Measurements from ENCODE around the gene EPB41L4A. TPM values are rescaled to one million over a fixed set of nuclear protein-coding genes. Genes with fewer than 3 reads are reported as not detected.
"Not testable (repeated sequence)": the region's sequence is repeated elsewhere in the genome, so short reads cannot be mapped to it uniquely, and the experiment has no call there.

Gene EPB41L4A, protein sequence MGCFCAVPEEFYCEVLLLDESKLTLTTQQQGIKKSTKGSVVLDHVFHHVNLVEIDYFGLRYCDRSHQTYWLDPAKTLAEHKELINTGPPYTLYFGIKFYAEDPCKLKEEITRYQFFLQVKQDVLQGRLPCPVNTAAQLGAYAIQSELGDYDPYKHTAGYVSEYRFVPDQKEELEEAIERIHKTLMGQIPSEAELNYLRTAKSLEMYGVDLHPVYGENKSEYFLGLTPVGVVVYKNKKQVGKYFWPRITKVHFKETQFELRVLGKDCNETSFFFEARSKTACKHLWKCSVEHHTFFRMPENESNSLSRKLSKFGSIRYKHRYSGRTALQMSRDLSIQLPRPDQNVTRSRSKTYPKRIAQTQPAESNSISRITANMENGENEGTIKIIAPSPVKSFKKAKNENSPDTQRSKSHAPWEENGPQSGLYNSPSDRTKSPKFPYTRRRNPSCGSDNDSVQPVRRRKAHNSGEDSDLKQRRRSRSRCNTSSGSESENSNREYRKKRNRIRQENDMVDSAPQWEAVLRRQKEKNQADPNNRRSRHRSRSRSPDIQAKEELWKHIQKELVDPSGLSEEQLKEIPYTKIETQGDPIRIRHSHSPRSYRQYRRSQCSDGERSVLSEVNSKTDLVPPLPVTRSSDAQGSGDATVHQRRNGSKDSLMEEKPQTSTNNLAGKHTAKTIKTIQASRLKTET
- 1 to 10 TPM; 2.3 to 3.3 TPM for total RNA-seq

DNA sequence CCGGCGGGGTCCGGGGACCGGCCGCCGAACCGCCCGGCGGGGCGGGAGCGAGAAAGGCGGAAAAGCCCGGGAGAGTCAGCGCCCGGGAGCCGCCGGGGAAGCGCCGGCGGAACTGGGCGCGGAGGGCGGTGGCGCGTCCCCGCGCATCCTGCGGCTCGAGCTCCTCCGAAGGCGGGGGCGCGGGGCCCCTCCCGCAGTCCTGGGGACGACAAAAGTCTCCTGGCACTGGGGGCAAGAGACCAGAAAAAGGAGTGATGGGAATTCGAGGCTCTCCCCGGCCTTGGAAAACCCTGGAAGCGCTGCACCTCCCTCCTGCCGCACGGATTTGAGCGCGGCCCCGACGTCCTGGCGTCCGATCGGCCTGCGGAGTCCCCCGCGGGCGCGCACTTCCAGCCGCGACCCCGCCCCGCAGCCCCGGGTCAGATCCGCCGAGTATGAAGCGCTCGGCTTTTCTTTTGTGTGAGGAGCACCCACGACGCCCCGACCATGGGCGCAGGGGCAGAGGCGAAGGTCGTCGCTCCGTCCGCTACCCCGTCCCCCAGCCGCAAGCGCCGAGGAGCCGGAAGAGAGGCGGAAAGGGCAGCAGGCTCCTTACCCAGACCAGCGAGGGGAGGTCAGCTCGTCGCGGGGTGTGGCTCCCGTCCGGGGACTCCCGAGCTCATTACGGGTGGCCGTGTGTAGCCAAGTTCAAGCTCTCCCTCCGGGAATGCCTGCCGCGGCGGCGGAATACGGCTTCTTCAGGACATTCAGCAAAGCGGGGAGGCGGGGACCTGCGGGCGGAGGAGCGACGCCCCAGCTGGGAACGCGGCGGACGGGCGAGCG lies at the start of gene EPB41L4A:
Gene EPB41L4A (minus strand): TSS at position 114 of the 822 bp plus-strand sequence. CDS start 238 bp downstream, outside the sequence.
- ChIA-PET POLR2A (interaction anchor here (1.2 to 2.4 kb wide), 3 partner anchors 259 to 557 kb away, joined by 3 to 13 read pairs (median 3); partner anchors contain the start of gene DCP2), CTCF (interaction anchor here (1.3 to 2.9 kb wide), 6 partner anchors 11 to 338 kb away, joined by 3 to 55 read pairs (median 7); no protein-coding TSS in a partner anchor)
- no peaks in the 10 kb centered on the region for H3K9me3 Mint-ChIP-seq
- H3K27me3 Mint-ChIP-seq, result peaks cover 55% of the 10 kb centered on the region
- peak; percentile 19 for DNase-seq
- H3K4me1 Mint-ChIP-seq, result peaks cover 11% of the 10 kb centered on the region
- H3K4me3 Mint-ChIP-seq, result peak within 1 kb of the TSS; percentile 72
- H3K27ac Mint-ChIP-seq, result peak within 1 kb of the TSS; percentile 31
- H3K36me3 Mint-ChIP-seq (ENCODE audit: low read depth), result no peaks in the 10 kb centered on the region

DNA sequence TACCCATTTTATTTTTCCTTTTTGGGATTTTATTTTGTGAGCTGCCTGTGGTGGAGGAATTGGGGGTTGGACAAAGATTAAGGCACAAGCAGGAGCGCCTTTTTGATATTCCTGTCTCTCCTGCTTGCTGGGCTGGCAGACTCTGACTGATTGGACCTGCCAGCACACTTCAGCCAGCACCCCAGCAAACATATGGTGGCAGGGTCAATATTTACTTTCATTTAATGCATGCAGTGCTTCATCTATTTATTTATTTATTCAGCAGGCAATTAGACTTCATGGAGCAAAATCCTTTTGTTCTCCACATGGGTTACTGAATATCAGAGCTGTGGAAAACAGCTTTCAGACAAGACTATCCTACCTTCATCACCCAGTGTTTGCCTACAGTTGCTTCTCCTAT lies 48.4 kb upstream of the EPB41L4A start:
- POLR2A ChIA-PET, result no interaction called here
- Mint-ChIP-seq H3K9me3 (no peaks in the 10 kb centered on the region), H3K27ac (no peak overlapping the region), H3K4me3 (no peak overlapping the region), H3K27me3 (peaks cover 13% of the 10 kb centered on the region), H3K36me3 (ENCODE audit: low read depth) (no peaks in the 10 kb centered on the region), H3K4me1 (no peaks in the 10 kb centered on the region)
- no peak for DNase-seq
- CTCF ChIA-PET, result no interaction called here

DNA sequence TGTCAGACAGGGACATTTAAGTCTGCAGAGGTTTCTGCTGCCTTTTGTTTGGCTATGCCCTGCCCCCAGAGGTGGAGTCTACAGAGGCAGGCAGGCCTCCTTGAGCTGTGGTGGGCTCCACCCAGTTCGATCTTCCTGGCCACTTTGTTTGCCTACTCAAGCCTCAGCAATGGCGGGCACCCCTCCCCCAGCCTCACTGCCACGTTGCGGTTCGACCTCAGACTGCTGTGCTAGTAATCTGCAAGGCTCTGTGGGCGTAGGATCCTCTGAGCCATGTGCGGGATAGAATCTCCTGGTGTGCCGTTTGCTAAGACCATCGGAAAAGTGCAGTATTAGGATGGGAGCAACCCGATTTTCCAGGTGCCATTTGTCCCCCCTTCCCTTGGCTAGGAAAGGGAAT lies 47.2 kb upstream of the EPB41L4A start:
- H3K9me3 Mint-ChIP-seq; POLR2A ChIA-PET; H3K27me3 Mint-ChIP-seq; H3K4me3 Mint-ChIP-seq; CTCF ChIA-PET; H3K4me1 Mint-ChIP-seq; DNase-seq; H3K36me3 Mint-ChIP-seq (ENCODE audit: low read depth); H3K27ac Mint-ChIP-seq: not testable (repeated sequence)

DNA sequence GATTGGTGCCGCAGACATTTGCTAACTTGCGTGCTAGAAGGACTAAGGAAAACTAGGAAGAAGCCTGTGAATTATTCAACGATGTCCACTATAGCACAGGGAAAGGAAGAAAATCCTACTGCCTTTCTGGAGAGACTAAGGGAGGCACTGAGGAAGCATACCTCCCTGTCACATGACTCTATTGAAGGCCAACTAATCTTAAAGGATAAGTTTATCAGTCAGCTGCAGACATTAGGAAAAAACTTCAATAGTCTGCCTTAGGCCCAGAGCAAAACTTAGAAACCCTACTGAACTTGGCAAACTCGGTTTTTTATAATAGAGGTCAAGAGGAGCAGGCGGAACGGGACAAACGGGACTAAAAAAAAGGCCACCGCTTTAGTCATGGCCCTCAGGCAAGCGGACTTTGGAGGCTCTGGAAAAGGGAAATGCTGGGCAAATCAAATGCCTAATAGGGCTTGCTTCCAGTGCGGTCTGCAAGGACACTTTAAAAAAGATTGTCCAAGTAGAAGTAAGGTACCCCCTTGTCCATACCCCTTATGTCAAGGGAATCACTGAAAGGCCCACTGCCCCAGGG lies 28.2 kb upstream of the EPB41L4A start:
- POLR2A ChIA-PET; DNase-seq; H3K4me3 Mint-ChIP-seq; H3K27me3 Mint-ChIP-seq; H3K36me3 Mint-ChIP-seq (ENCODE audit: low read depth); H3K4me1 Mint-ChIP-seq; H3K9me3 Mint-ChIP-seq; H3K27ac Mint-ChIP-seq: not testable (repeated sequence)
- CTCF ChIA-PET, result interaction anchor here (1.5 kb wide), 1 partner anchor 17 kb away, joined by 3 read pairs; no protein-coding TSS in a partner anchor

DNA sequence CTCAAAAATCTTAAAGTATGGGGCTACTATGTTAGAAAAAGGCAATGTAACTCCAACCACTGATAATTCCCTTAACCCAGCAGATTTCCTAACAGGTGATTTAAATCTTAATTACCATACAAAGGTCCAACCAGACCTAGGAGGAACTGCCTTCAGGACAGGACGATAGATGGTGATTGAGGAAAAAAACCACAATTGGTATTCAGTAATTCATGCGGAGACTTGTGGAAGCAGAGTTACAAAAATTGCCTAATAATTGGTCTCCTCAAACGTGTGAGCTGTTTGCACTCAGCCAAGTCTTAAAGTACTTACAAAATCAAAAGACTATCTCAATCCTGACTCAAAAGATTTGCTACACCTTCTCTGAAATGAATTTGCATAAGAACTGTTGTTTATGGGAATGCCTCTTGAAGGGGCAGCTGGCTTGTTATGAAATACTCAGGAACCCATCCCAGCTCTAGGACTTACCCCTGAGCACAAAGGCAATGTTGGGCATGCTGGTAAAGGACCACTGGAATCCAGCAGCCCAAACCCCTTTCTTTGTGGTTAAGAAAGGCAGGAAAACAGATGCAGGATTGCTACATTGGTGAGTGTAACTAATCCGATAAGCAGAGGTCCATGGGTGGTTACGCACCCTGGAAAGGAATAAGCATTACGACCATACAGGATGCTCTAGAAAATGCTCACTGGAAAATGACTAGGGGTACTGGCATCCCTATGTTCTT lies 26.7 kb upstream of the EPB41L4A start:
- no peak for DNase-seq
- no peaks in the 10 kb centered on the region for H3K27me3 Mint-ChIP-seq
- H3K27ac Mint-ChIP-seq, result no peak overlapping the region
- ChIA-PET POLR2A (no interaction called here), CTCF (interaction anchor here (1.5 kb wide), 1 partner anchor 15 kb away, joined by 3 read pairs; no protein-coding TSS in a partner anchor)
- no peaks in the 10 kb centered on the region for H3K36me3 Mint-ChIP-seq (ENCODE audit: low read depth)
- H3K9me3 Mint-ChIP-seq, result no peaks in the 10 kb centered on the region
- no peak overlapping the region for H3K4me3 Mint-ChIP-seq
- H3K4me1 Mint-ChIP-seq, result no peaks in the 10 kb centered on the region

DNA sequence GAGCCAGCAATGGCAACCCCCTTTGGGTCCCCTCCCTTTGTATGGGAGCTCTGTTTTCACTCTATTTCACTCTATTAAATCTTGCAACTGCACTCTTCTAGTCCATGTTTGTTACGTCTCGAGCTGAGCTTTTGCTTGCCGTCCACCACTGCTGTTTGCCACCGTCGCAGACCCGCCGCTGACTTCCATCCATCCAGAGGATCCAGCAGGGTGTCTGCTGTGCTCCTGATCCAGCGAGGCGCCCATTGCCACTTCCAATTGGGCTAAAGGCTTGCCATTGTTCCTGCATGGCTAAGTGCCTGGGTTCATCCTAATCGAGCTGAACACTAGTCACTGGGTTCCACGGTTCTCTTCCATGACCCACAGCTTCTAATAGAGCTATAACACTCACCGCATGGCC lies 24.9 kb upstream of the EPB41L4A start:
- H3K27ac Mint-ChIP-seq; H3K4me1 Mint-ChIP-seq; H3K9me3 Mint-ChIP-seq; CTCF ChIA-PET; H3K27me3 Mint-ChIP-seq; H3K4me3 Mint-ChIP-seq; POLR2A ChIA-PET; DNase-seq; H3K36me3 Mint-ChIP-seq (ENCODE audit: low read depth): not testable (repeated sequence)

DNA sequence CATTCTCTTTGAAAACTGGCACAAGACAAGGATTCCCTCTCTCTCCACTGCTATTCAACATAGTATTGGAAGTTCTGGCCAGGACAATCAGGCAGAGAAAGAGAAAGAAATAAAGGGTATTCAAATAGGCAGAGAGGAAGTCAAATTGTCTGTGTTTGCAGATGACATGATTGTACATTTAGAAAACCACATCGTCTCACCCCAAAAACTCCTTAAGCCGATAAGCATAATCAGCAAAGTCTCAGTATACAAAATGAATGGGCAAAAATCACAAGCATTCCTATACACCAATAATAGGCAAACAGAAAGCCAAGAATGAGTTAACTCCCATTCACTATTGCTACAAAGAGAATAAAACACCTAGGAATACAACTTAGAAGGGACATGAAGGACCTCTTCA lies 21.0 kb upstream of the EPB41L4A start:
- peaks cover 5% of the 10 kb centered on the region for H3K27me3 Mint-ChIP-seq
- CTCF ChIA-PET, result no interaction called here
- H3K27ac Mint-ChIP-seq, result no peak overlapping the region
- H3K9me3 Mint-ChIP-seq, result no peaks in the 10 kb centered on the region
- H3K4me1 Mint-ChIP-seq, result no peaks in the 10 kb centered on the region
- no peaks in the 10 kb centered on the region for H3K36me3 Mint-ChIP-seq (ENCODE audit: low read depth)
- no peak for DNase-seq
- POLR2A ChIA-PET, result no interaction called here
- no peak overlapping the region for H3K4me3 Mint-ChIP-seq

DNA sequence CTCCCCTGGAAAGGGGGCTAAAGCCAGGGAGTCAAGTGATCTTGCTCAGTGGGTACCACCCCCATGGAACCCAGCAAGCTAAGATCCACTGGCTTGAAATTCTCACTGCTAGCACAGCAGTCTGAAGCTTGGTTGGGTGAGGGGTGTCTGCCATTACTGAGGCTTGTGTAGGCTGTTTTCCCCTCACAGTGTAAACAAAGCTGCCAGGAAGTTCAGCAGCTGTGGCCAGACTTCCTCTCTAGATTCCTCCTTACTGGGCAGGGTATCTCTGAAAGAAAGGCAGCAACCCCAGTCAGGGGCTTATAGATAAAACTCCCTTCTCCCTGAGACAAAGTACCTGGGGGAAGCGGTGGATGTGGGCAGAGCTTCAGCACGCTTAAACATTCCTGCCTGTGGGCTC lies 17.1 kb upstream of the EPB41L4A start:
- CTCF ChIA-PET, result no interaction called here
- no peaks in the 10 kb centered on the region for H3K36me3 Mint-ChIP-seq (ENCODE audit: low read depth)
- H3K27me3 Mint-ChIP-seq, result peaks cover 5% of the 10 kb centered on the region
- H3K27ac Mint-ChIP-seq, result no peak overlapping the region
- POLR2A ChIA-PET, result no interaction called here
- no peak overlapping the region for H3K4me3 Mint-ChIP-seq
- H3K9me3 Mint-ChIP-seq, result no peaks in the 10 kb centered on the region
- no peaks in the 10 kb centered on the region for H3K4me1 Mint-ChIP-seq
- no peak for DNase-seq

DNA sequence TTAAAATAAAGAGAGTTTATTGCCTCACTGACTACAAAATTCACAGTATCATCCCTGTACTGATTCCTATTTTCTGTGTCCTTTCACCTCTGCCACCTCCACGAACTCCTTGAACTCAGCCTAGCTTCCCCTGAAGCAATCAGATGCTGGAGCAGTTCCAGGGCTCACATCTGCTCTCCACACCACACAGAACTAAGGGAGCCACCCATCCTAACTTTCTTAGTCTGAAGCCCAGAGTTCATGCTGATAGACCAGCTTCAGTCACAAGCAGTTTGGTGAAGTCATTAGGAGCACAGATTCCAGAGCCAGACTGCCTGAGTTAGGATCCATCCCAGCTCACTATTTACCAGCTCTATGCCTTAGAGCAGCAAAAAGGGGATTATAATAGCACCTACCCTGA lies 15.6 kb upstream of the EPB41L4A start:
- no peak for DNase-seq
- CTCF ChIA-PET, result interaction anchor here (1.3 kb wide), 1 partner anchor 14 kb away, joined by 3 read pairs; no protein-coding TSS in a partner anchor
- peaks cover 5% of the 10 kb centered on the region for H3K27me3 Mint-ChIP-seq
- no peaks in the 10 kb centered on the region for H3K36me3 Mint-ChIP-seq (ENCODE audit: low read depth)
- no peaks in the 10 kb centered on the region for H3K4me1 Mint-ChIP-seq
- H3K4me3 Mint-ChIP-seq, result no peak overlapping the region
- H3K27ac Mint-ChIP-seq, result no peak overlapping the region
- no peaks in the 10 kb centered on the region for H3K9me3 Mint-ChIP-seq
- POLR2A ChIA-PET, result no interaction called here

DNA sequence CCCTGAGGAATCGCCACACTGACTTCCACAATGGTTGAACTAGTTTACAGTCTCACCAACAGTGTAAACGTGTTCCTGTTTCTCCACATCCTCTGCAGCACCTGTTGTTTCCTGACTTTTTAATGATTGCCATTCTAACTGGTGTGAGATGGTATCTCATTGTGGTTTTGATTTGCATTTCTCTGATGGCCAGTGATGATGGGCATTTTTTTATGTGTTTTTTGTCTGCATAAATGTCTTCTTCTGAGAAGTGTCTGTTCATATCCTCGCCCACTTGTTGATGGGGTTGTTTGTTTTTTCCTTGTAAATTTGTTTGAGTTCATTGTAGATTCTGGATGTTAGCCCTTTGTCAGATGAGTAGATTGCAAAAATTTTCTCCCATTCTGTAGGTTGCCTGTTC lies 7.1 kb upstream of the EPB41L4A start:
- DNase-seq; H3K27ac Mint-ChIP-seq; H3K36me3 Mint-ChIP-seq (ENCODE audit: low read depth); CTCF ChIA-PET; H3K4me3 Mint-ChIP-seq; POLR2A ChIA-PET; H3K4me1 Mint-ChIP-seq; H3K9me3 Mint-ChIP-seq: not testable (repeated sequence)
- peaks cover 28% of the 10 kb centered on the region for H3K27me3 Mint-ChIP-seq

DNA sequence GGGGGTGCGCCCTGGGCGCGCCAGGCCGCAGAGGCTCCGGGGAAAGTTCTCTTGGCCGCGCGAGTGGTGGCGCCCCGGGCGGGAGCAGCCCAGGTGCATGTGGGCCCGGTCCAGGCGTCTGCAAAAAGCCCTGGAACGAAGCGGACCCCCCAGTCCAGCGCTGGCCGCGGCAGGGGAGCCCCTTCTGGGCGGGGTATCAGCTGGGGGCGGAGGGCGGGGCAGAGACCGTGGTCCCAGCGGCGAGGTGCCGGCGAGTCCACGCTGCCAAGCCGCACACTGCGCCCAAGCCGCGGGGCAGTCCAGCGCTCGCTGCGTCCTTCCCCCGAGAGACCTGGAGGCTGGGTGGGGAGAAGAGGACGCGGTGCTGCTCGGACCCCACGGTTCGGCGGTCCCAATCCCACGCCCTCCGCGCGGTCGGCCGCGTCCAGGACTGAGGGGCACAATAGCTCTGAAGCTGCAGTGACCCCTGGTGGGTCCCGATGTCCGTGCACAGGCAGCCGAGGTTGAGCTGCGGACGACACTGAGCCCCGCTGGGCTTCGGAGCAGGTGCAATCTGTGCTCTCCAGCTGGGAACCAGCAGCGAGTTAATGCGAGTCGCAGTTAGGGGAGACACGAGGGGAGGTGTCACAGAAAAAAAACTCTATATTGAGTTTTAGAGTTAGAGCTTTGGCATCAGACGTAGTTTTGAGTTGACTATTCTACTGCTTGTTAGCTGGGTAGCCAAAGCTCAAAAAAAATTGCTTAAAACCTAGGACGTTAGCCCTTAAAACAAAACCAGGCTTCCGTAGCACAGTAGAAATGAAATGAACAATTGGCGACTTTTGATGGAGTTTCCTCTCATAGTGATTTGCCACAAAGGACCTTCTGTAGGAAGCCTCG lies 1.1 kb upstream of the EPB41L4A start:
- H3K36me3 Mint-ChIP-seq (ENCODE audit: low read depth), result no peaks in the 10 kb centered on the region
- CTCF ChIA-PET, result interaction anchor here (0.5 to 2.9 kb wide), 14 partner anchors 10 to 259 kb away, joined by 3 to 55 read pairs (median 4); no protein-coding TSS in a partner anchor
- peak overlapping the region; percentile 72 for H3K4me3 Mint-ChIP-seq
- H3K27me3 Mint-ChIP-seq, result peaks cover 54% of the 10 kb centered on the region
- H3K4me1 Mint-ChIP-seq, result peaks cover 11% of the 10 kb centered on the region
- peak; percentile 56 for DNase-seq
- no peaks in the 10 kb centered on the region for H3K9me3 Mint-ChIP-seq
- no peak overlapping the region for H3K27ac Mint-ChIP-seq
- POLR2A ChIA-PET, result interaction anchor here (0.6 kb wide), 1 partner anchor 245 kb away, joined by 3 read pairs; no protein-coding TSS in a partner anchor

All from activated CD4-positive, alpha-beta memory T cell treated with anti-CD3 and anti-CD28 coated beads, Interleukin-2, amount 10 ng/mL, durations not matched to agents 7 days and 5 days (primary cell).